HepG2 (cell line): ENCODE results near the gene ADAMTS4. TPM values are rescaled to one million over a fixed set of nuclear protein-coding genes. Genes with fewer than 3 reads are reported as not detected.

Experiments used
- BORCS8-MEF2B ChIP-seq: sonication (generic); formaldehyde crosslinking; IDR thresholded peaks from 2 replicates; pipeline ENCODE4 v1.8.0; 2022; ENCODE audit warnings: mild to moderate bottlenecking, missing genetic modification reagents
- GLI4 ChIP-seq: sonication (generic); formaldehyde crosslinking; IDR thresholded peaks from 2 replicates; pipeline ENCODE4 v1.5.1; 2020; ENCODE audit warnings: missing genetic modification reagents, mild to moderate bottlenecking, moderate library complexity, borderline replicate concordance
- GTF3A ChIP-seq: sonication (generic); formaldehyde crosslinking; conservative IDR thresholded peaks from 2 replicates; pipeline ENCODE4 v1.4.0; 2020; ENCODE audit warnings: mild to moderate bottlenecking, missing genetic modification reagents
- HOXA5 ChIP-seq: sonication (generic); formaldehyde crosslinking; IDR thresholded peaks from 2 replicates; pipeline ENCODE4 v1.4.0; 2020; ENCODE audit warnings: missing genetic modification reagents
- LCORL ChIP-seq, 2 experiments: fragments of 450-650 bp in 1 of 2; sonication (generic) in 1 of 2; formaldehyde crosslinking in 1 of 2; IDR thresholded peaks; 2 replicates each; pipeline versions ENCODE4 v1.5.0 to v1.6.1; 2017 to 2020; ENCODE audit warnings: antibody characterized with exemption in 1 of 2, missing genetic modification reagents in 1 of 2
- MIER2 ChIP-seq: IDR thresholded peaks from 2 replicates; pipeline ENCODE4 v1.6.1; 2016; ENCODE audit warnings: missing biosample characterization, missing genetic modification reagents
- PTBP1 ChIP-seq: fragments of 200-400 bp; formaldehyde crosslinking; IDR thresholded peaks from 2 replicates; pipeline ENCODE4 v1.6.1; 2018; ENCODE audit warnings: low read length, low read depth; ENCODE audit not compliant: poor library complexity, severe bottlenecking
- ZFP82 ChIP-seq: sonication (generic); formaldehyde crosslinking; IDR thresholded peaks from 2 replicates; pipeline ENCODE4 v1.5.1; 2020; ENCODE audit warnings: mild to moderate bottlenecking, missing genetic modification reagents, borderline replicate concordance
- ZNF333 ChIP-seq: sonication (generic); formaldehyde crosslinking; IDR thresholded peaks from 2 replicates; pipeline ENCODE4 v1.4.0; 2020; ENCODE audit warnings: mild to moderate bottlenecking, missing genetic modification reagents, borderline replicate concordance
- ZNF432 ChIP-seq: sonication (generic); formaldehyde crosslinking; IDR thresholded peaks from 2 replicates; pipeline ENCODE4 v1.5.0; 2020; ENCODE audit warnings: missing genetic modification reagents, mild to moderate bottlenecking, borderline replicate concordance
- ZNF501 ChIP-seq: sonication (generic); formaldehyde crosslinking; IDR thresholded peaks from 2 replicates; pipeline ENCODE4 v1.5.1; 2020; ENCODE audit warnings: mild to moderate bottlenecking, moderate library complexity, missing genetic modification reagents
- ZNF547 ChIP-seq: sonication (generic); formaldehyde crosslinking; IDR thresholded peaks from 2 replicates; pipeline ENCODE4 v1.5.1; 2020; ENCODE audit warnings: mild to moderate bottlenecking, missing genetic modification reagents
- polyA plus RNA-seq, 8 experiments: library from polyadenylated mRNA; depleted of rRNA in 3 of 8; stranded (reverse) in 7 of 8; unstranded in 1 of 8; fragments of >200 nt; fragmentation: Illumina TruSeq in 4 of 8; extraction: Trizol in 4 of 8; gene quantifications; 2 replicates each; pipeline versions ENCODE4 v1.2.1 to v1.2.3, GENCODE V29; 2011 to 2016; ENCODE audit warnings: low read depth in 4 of 8, missing spikeins in 1 of 8, mixed read lengths in 1 of 8; ENCODE audit not compliant: insufficient read depth in 1 of 8
- total RNA-seq, 5 experiments: library from RNA; depleted of rRNA; stranded (reverse); fragments of >200 nt; fragmentation: Illumina TruSeq; extraction: Trizol; gene quantifications; 2 replicates each; pipeline ENCODE4 v1.2.3, GENCODE V29; 2016; ENCODE audit warnings: low read depth in 1 of 5
- TF ChIP-seq, protein P1 (sequence below): sonication (generic); formaldehyde crosslinking; IDR thresholded peaks from 2 replicates; pipeline ENCODE4 v1.4.0; 2020; ENCODE audit warnings: missing genetic modification reagents, borderline replicate concordance
- TF ChIP-seq, protein P2 (sequence below): sonication (generic); formaldehyde crosslinking; conservative IDR thresholded peaks from 2 replicates; pipeline ENCODE4 v1.4.0; 2020; ENCODE audit warnings: missing genetic modification reagents
- TF ChIP-seq, protein P3 (sequence below), 2 experiments: sonication (generic) in 1 of 2; formaldehyde crosslinking in 1 of 2; IDR thresholded peaks; 2 replicates each; pipeline versions ENCODE4 v1.4.0 to v1.6.1; 2018 to 2020; ENCODE audit warnings: missing genetic modification reagents in 2 of 2, borderline replicate concordance in 1 of 2, low read depth in 1 of 2, mild to moderate bottlenecking in 1 of 2, missing biosample characterization in 1 of 2
- TF ChIP-seq, protein P4 (sequence below): IDR thresholded peaks from 2 replicates; pipeline ENCODE4 v1.6.1; 2016; ENCODE audit warnings: missing compliant biosample characterization, missing genetic modification reagents, borderline replicate concordance
- TF ChIP-seq, protein P5 (sequence below): sonication (generic); formaldehyde crosslinking; IDR thresholded peaks from 2 replicates; pipeline ENCODE4 v1.5.0; 2020; ENCODE audit warnings: missing genetic modification reagents
- TF ChIP-seq, protein P6 (sequence below): sonication (generic); formaldehyde crosslinking; IDR thresholded peaks from 2 replicates; pipeline ENCODE4 v1.8.1; 2023; ENCODE audit warnings: mild to moderate bottlenecking, inconsistent platforms, moderate library complexity, missing genetic modification reagents, borderline replicate concordance

The ADAMTS4 gene
- total and polyA plus RNA-seq, 2 of the 13 experiments (the other 11 are each of a cell fraction or from before 2014, with no cell fraction given) = 0.51 to 1.7 TPM

DNA sequence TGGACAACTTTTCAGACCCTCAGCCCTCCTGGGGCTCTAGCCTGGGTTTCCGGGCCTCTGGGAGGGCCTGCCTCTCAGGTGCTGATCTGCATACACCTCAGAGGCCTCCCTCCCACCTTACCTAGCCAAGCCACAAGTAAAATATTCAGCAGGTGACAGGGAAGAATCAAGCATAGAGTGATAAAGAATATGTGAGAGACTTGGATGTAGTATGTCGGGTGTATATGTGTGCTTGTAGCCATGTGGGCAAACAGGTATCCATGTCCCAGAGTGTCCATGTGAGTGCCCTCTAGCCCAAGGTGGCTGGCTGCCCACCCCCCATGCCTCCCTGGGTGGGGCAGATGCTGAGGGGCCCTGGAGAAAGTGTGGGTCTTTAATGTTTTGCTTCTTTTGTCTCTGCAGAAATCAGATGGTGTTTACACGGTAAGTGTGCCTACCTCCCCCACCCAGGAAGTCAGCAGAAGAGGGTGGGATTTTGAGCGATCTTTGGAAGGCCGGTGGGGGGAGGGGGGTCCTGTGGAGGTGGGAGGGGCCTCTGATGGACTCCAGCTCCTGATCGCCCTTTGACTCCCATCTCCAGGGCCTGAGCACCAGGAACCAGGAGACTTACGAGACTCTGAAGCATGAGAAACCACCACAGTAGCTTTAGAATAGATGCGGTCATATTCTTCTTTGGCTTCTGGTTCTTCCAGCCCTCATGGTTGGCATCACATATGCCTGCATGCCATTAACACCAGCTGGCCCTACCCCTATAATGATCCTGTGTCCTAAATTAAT, 19.6 kb upstream of the ADAMTS4 start (continued):
- TF ChIP-seq BORCS8-MEF2B (CRISPR knock-in tag) (no peak), ZNF432 (CRISPR knock-in tag) (no peak), MIER2 (CRISPR knock-in tag) (no peak), LCORL (IDR thresholded peaks at IDR 0.05) (no peak), LCORL (CRISPR knock-in tag; IDR thresholded peaks at IDR 0.05) (peak; percentile 75; the same call in 1 of the 2 replicates), HOXA5 (CRISPR knock-in tag) (no peak), ZNF333 (CRISPR knock-in tag) (no peak), ZNF501 (CRISPR knock-in tag) (no peak), GTF3A (CRISPR knock-in tag) (no peak), ZNF547 (CRISPR knock-in tag) (0 out of 2 replicates have a peak, but pooled peaks have one; percentile 59), ZFP82 (CRISPR knock-in tag) (0 out of 2 replicates have a peak, but pooled peaks have one; percentile 36), PTBP1 (no peak), GLI4 (CRISPR knock-in tag) (no peak)
- TF ChIP-seq, protein P1, sequence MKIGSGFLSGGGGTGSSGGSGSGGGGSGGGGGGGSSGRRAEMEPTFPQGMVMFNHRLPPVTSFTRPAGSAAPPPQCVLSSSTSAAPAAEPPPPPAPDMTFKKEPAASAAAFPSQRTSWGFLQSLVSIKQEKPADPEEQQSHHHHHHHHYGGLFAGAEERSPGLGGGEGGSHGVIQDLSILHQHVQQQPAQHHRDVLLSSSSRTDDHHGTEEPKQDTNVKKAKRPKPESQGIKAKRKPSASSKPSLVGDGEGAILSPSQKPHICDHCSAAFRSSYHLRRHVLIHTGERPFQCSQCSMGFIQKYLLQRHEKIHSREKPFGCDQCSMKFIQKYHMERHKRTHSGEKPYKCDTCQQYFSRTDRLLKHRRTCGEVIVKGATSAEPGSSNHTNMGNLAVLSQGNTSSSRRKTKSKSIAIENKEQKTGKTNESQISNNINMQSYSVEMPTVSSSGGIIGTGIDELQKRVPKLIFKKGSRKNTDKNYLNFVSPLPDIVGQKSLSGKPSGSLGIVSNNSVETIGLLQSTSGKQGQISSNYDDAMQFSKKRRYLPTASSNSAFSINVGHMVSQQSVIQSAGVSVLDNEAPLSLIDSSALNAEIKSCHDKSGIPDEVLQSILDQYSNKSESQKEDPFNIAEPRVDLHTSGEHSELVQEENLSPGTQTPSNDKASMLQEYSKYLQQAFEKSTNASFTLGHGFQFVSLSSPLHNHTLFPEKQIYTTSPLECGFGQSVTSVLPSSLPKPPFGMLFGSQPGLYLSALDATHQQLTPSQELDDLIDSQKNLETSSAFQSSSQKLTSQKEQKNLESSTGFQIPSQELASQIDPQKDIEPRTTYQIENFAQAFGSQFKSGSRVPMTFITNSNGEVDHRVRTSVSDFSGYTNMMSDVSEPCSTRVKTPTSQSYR = peak; percentile 99
- TF ChIP-seq, protein P2, sequence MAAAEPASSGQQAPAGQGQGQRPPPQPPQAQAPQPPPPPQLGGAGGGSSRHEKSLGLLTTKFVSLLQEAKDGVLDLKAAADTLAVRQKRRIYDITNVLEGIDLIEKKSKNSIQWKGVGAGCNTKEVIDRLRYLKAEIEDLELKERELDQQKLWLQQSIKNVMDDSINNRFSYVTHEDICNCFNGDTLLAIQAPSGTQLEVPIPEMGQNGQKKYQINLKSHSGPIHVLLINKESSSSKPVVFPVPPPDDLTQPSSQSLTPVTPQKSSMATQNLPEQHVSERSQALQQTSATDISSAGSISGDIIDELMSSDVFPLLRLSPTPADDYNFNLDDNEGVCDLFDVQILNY (CRISPR knock-in tag) = no peak
- TF ChIP-seq, protein P3, sequence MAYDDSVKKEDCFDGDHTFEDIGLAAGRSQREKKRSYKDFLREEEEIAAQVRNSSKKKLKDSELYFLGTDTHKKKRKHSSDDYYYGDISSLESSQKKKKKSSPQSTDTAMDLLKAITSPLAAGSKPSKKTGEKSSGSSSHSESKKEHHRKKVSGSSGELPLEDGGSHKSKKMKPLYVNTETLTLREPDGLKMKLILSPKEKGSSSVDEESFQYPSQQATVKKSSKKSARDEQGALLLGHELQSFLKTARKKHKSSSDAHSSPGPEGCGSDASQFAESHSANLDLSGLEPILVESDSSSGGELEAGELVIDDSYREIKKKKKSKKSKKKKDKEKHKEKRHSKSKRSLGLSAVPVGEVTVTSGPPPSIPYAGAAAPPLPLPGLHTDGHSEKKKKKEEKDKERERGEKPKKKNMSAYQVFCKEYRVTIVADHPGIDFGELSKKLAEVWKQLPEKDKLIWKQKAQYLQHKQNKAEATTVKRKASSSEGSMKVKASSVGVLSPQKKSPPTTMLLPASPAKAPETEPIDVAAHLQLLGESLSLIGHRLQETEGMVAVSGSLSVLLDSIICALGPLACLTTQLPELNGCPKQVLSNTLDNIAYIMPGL (CRISPR knock-in tag; IDR thresholded peaks at IDR 0.05; ENCODE audit: borderline replicate concordance in 1 of 2, low read depth in 1 of 2) = peak in 1 of 2 experiments; percentile 20; a peak in 1 of 4 replicates
- TF ChIP-seq, protein P4, sequence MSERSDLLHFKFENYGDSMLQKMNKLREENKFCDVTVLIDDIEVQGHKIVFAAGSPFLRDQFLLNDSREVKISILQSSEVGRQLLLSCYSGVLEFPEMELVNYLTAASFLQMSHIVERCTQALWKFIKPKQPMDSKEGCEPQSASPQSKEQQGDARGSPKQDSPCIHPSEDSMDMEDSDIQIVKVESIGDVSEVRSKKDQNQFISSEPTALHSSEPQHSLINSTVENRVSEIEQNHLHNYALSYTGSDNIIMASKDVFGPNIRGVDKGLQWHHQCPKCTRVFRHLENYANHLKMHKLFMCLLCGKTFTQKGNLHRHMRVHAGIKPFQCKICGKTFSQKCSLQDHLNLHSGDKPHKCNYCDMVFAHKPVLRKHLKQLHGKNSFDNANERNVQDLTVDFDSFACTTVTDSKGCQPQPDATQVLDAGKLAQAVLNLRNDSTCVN (CRISPR knock-in tag) = no peak
- TF ChIP-seq, protein P5, sequence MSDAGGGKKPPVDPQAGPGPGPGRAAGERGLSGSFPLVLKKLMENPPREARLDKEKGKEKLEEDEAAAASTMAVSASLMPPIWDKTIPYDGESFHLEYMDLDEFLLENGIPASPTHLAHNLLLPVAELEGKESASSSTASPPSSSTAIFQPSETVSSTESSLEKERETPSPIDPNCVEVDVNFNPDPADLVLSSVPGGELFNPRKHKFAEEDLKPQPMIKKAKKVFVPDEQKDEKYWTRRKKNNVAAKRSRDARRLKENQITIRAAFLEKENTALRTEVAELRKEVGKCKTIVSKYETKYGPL (CRISPR knock-in tag) = no peak
- TF ChIP-seq, protein P6, sequence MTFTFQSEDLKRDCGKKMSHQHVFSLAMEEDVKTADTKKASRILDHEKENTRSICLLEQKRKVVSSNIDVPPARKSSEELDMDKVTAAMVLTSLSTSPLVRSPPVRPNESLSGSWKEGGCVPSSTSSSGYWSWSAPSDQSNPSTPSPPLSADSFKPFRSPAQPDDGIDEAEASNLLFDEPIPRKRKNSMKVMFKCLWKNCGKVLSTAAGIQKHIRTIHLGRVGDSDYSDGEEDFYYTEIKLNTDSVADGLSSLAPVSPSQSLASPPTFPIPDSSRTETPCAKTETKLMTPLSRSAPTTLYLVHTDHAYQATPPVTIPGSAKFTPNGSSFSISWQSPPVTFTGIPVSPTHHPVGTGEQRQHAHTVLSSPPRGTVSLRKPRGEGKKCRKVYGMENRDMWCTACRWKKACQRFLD (CRISPR knock-in tag) = no peak
